Neural progenitor cell (in vitro differentiated cells): ENCODE measurements around the gene CPD.

ENCODE experiments used
- CTCF ChIP-seq: fragments of 200-600 bp; sonication (generic); IDR thresholded peaks from 2 replicates; pipeline ENCODE4 v1.5.1; 2017; ENCODE audit warnings: antibody characterized with exemption, mild to moderate bottlenecking
- EZH2 ChIP-seq: fragments of 200-600 bp; sonication (generic); IDR thresholded peaks from 2 replicates; pipeline ENCODE4 v1.6.1; 2017; ENCODE audit warnings: antibody characterized with exemption, mild to moderate bottlenecking, moderate library complexity

- TF ChIP-seq CTCF (no peak), EZH2 (no peak)
Observed at GRCh38 chr17:30505868-30506417, 127.2 kb downstream of the CPD start.
